Mononuclear cell (primary cell): ENCODE measurements around the gene EFNA4. TPM values are rescaled to one million over a fixed set of nuclear protein-coding genes. Genes with fewer than 3 reads are reported as not detected.

Source experiments
- H3K27me3 ChIP-seq: 2 replicates; pipeline ENCODE4 v1.6.0; 2011; ENCODE audit warnings: low read length, control low read depth; ENCODE audit not compliant: insufficient read depth
- H3K4me1 ChIP-seq: 2 replicates; pipeline ENCODE4 v1.5.1; 2011; ENCODE audit warnings: mild to moderate bottlenecking, low read length, control low read depth; ENCODE audit not compliant: insufficient read depth
- H3K4me3 ChIP-seq: 2 replicates; pipeline ENCODE4 v1.5.1; 2011; ENCODE audit warnings: mild to moderate bottlenecking, low read length, moderate library complexity
- H3K9me3 ChIP-seq: 2 replicates; pipeline ENCODE4 v1.5.1; 2011; ENCODE audit warnings: low read depth, mild to moderate bottlenecking, control low read depth, low read length
- total RNA-seq: library from RNA; depleted of rRNA; stranded (reverse); fragments of >200 nt; gene quantifications from one replicate; pipeline ENCODE4 v1.2.3, GENCODE V29; 2012

Gene EFNA4, protein sequence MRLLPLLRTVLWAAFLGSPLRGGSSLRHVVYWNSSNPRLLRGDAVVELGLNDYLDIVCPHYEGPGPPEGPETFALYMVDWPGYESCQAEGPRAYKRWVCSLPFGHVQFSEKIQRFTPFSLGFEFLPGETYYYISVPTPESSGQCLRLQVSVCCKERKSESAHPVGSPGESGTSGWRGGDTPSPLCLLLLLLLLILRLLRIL
- 2.4 TPM for total RNA-seq

DNA sequence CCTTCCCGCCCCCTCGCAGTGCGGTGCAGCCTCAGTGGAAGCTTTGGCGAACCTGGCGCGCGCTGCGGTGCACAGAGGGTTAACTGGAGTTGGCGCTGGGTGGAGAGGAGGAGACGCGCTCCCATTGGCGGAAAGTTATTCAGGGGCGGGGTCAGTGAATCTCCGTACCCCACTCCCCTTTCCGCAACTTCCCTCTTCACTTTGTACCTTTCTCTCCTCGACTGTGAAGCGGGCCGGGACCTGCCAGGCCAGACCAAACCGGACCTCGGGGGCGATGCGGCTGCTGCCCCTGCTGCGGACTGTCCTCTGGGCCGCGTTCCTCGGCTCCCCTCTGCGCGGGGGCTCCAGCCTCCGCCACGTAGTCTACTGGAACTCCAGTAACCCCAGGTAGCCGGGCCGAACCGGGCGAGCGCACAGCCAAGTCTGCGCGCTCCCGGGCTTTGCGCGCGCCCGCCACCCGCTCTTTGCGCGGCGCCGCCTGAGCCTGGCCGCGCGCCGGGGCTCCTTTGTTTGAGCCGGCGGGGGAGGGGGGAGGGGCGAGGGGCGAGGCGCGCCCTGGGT lies at the start of gene EFNA4:
Gene EFNA4, plus strand, starts transcription at position 191 of the 561 bp plus-strand sequence. Its CDS starts 84 bp downstream, at position 275.
- Histone ChIP-seq H3K27me3 (no peaks in the 10 kb centered on the region), H3K4me3 (peak within 1 kb of the TSS; percentile 64), H3K9me3 (no peaks in the 10 kb centered on the region), H3K4me1 (peaks cover 34% of the 10 kb centered on the region)

- H3K27me3 ChIP-seq, result no peaks in the 10 kb centered on the region
- H3K4me3 ChIP-seq, result no peak overlapping the region
- H3K4me1 ChIP-seq, result peaks cover 81% of the 10 kb centered on the region
- no peaks in the 10 kb centered on the region for H3K9me3 ChIP-seq
Observed at GRCh38 chr1:155014709-155015508, 48.6 kb upstream of the EFNA4 start.

GRCh38 chr1:155015527-155016230 lies 47.9 kb upstream of the EFNA4 start:
- H3K4me3 ChIP-seq, result no peak overlapping the region
- no peaks in the 10 kb centered on the region for H3K27me3 ChIP-seq
- peaks cover 74% of the 10 kb centered on the region for H3K4me1 ChIP-seq
- H3K9me3 ChIP-seq, result no peaks in the 10 kb centered on the region

DNA sequence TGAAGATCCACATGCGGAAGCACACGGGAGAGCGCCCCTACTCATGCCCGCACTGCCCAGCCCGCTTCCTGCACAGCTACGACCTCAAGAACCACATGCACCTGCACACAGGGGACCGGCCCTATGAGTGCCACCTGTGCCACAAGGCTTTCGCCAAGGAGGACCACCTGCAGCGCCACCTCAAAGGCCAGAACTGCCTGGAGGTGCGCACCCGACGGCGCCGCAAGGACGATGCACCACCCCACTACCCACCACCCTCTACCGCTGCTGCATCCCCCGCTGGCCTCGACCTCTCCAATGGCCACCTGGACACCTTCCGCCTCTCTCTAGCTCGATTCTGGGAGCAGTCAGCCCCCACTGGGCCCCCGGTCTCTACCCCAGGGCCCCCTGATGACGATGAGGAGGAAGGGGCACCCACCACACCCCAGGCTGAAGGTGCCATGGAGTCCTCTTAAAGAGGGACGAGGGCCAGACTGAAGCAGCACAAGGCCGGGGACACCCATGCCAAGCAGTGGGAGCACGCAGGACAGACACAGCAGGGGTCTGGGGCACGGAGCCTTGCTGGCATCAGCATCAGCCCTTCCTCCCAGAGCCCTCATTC lies 47.2 kb upstream of the EFNA4 start:
- Histone ChIP-seq H3K9me3 (no peaks in the 10 kb centered on the region), H3K4me3 (no peak overlapping the region), H3K27me3 (no peaks in the 10 kb centered on the region), H3K4me1 (peaks cover 67% of the 10 kb centered on the region)

DNA sequence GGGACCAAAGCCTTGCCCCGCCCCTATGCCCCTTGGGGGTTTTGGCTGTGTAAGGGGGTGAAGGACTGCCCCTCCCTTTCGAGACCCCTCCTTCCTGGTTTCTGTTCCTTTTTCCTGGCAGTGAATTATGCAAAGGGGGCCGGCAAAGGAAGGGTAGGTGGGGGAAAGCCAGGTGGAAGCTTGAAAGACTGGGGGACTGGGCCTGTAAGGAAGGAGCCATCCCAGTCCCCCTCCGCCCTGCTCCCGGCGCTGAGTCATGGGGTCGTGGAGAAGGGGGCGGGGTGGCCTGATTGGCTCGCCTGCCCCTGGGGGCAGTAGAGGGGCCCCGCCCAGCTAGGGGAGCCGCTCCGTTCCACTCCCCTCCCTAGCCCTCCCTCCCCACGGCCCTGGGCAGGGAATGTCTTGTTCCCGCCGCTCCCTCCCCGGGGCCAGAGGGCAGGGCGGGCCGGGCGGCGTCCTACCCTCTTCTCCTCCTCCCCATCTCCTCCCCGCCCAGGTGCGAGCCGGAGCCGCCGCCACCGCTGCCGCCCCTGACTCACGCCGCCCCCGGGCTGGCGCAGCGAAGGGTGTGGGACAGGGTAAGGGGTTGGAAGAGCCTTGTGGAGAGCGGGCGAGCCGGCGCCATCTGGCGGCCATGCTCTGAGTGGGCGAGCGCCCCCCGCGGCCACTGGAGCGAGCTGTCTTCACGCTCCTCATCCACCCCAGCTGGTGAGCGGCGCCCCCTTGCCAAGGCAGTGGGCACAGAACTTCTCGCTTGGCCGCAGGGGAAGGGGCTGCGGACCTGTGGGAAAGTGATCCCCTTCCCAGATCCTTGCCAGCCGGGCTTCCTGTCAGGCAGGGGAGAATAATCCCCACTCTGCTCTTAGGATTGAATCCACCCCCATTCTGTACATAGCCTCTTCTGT lies 46.2 kb upstream of the EFNA4 start:
- no peaks in the 10 kb centered on the region for H3K27me3 ChIP-seq
- no peaks in the 10 kb centered on the region for H3K9me3 ChIP-seq
- H3K4me1 ChIP-seq, result peaks cover 57% of the 10 kb centered on the region
- peak overlapping the region; percentile 12 for H3K4me3 ChIP-seq

DNA sequence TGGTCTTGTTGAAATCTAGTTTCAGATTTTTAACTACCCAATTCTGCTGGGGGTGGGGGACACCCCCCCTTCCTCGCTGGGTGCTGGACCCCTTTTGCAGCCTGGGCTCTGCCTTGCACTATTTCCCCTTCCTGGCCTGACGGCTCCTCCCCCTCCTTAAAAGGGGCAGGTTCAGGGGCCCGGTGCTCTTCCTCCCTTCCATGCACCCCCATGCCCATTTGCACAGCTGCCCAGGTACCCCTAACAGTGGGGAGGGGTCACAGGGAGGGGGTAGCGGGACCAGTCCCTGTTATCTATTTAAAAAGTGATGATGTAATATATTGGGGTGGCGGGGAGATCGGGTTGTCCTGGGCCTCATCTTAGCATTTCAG lies 45.6 kb upstream of the EFNA4 start:
- H3K27me3 ChIP-seq, result no peaks in the 10 kb centered on the region
- peaks cover 51% of the 10 kb centered on the region for H3K4me1 ChIP-seq
- no peaks in the 10 kb centered on the region for H3K9me3 ChIP-seq
- no peak overlapping the region for H3K4me3 ChIP-seq

GRCh38 chr1:155018617-155019348 lies 44.8 kb upstream of the EFNA4 start:
- Histone ChIP-seq H3K4me1 (peaks cover 44% of the 10 kb centered on the region), H3K27me3 (no peaks in the 10 kb centered on the region), H3K9me3 (no peaks in the 10 kb centered on the region), H3K4me3 (no peak overlapping the region)

- Histone ChIP-seq H3K27me3 (no peaks in the 10 kb centered on the region), H3K4me1 (peaks cover 35% of the 10 kb centered on the region), H3K9me3 (no peaks in the 10 kb centered on the region), H3K4me3 (no peak overlapping the region)
Observed at GRCh38 chr1:155019377-155020245, 43.9 kb upstream of the EFNA4 start.

- H3K27me3 ChIP-seq, result no peaks in the 10 kb centered on the region
- no peak overlapping the region for H3K4me3 ChIP-seq
- peaks cover 9% of the 10 kb centered on the region for H3K4me1 ChIP-seq
- H3K9me3 ChIP-seq, result no peaks in the 10 kb centered on the region
Observed at GRCh38 chr1:155022136-155022926, 41.2 kb upstream of the EFNA4 start.

DNA sequence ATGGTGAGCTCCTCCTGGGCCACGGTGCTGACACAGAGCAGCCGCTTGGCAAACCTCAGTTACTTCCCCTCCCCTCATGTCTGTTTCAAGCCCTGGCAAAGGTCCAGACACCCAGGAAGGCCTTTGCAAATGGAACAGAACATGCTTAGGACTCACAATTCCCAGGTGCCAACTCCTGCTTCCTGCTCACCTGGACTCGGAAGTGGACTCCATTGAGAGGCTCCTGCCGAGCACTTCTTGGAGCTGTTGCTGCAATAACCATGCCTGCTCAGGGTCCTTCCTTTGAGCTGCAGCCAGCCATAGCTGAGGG lies 40.7 kb upstream of the EFNA4 start:
- Histone ChIP-seq H3K27me3 (no peaks in the 10 kb centered on the region), H3K4me1 (peaks cover 3% of the 10 kb centered on the region), H3K4me3 (no peak overlapping the region), H3K9me3 (no peaks in the 10 kb centered on the region)

- Histone ChIP-seq H3K4me1 (peaks cover 6% of the 10 kb centered on the region), H3K9me3 (no peaks in the 10 kb centered on the region), H3K27me3 (no peaks in the 10 kb centered on the region), H3K4me3 (no peak overlapping the region)
Observed at GRCh38 chr1:155023627-155024026, 39.9 kb upstream of the EFNA4 start.

- peaks cover 11% of the 10 kb centered on the region for H3K4me1 ChIP-seq
- H3K27me3 ChIP-seq, result no peaks in the 10 kb centered on the region
- no peaks in the 10 kb centered on the region for H3K9me3 ChIP-seq
- H3K4me3 ChIP-seq, result no peak overlapping the region
Observed at GRCh38 chr1:155024315-155024714, 39.2 kb upstream of the EFNA4 start.
